ENCODE data around the gene PCA3. TPM values are rescaled to one million over a fixed set of nuclear protein-coding genes. Genes with fewer than 3 reads are reported as not detected.

PCA3 gene
- polyA plus RNA-seq, 2 of the 4 experiments (the other 2 are of a cell fraction): not detected

GRCh38 chr9:76827296-76828080, 63.2 kb downstream of the PCA3 start:
- POLR2A ChIA-PET: no interaction called here

GRCh38 chr9:76828447-76828846, 64.2 kb downstream of the PCA3 start:
- no peak overlapping the region for H3K4me3 ChIP-seq
- no peaks in the 10 kb centered on the region for H3K4me1 ChIP-seq
- POLR2A ChIA-PET: no interaction called here
- H3K4me2 ChIP-seq: no peak overlapping the region
- TF ChIP-seq JUNB (IDR thresholded peaks at IDR 0.05) (no peak), HES2 (IDR thresholded peaks at IDR 0.05) (no peak), FOSL2 (IDR thresholded peaks at IDR 0.05) (no peak), FOSL2 (CRISPR knock-in tag; IDR thresholded peaks at IDR 0.05) (no peak), JUN (IDR thresholded peaks at IDR 0.05) (no peak), NFE2L2 (conservative IDR thresholded peaks at IDR 0.05; ENCODE audit: low read length) (no peak), ZC3H11A (IDR thresholded peaks at IDR 0.05) (no peak), POLR2A (IDR thresholded peaks at IDR 0.05; ENCODE audit: low read length) (no peak), HOXA7 (CRISPR knock-in tag; IDR thresholded peaks at IDR 0.05) (no peak), E2F6 (IDR thresholded peaks at IDR 0.05; ENCODE audit: borderline replicate concordance, low read depth) (no peak), ESRRA (IDR thresholded peaks at IDR 0.05; ENCODE audit: borderline replicate concordance, low read length) (no peak), HEYL (CRISPR knock-in tag; IDR thresholded peaks at IDR 0.05) (no peak), HOXB5 (CRISPR knock-in tag; IDR thresholded peaks at IDR 0.05) (no peak), RFX5 (IDR thresholded peaks at IDR 0.05) (no peak), CTCF (IDR thresholded peaks at IDR 0.05) (no peak), GATA3 (IDR thresholded peaks at IDR 0.05; ENCODE audit: borderline replicate concordance) (no peak), ATOH8 (CRISPR knock-in tag; IDR thresholded peaks at IDR 0.05; ENCODE audit: low read depth) (no peak), CBX8 (IDR thresholded peaks at IDR 0.05) (no peak), EHF (CRISPR knock-in tag; IDR thresholded peaks at IDR 0.05) (no peak), CHD2 (IDR thresholded peaks at IDR 0.05; ENCODE audit: low read length, partially characterized antibody) (no peak)
- no peak for ATAC-seq
- H3K9me3 ChIP-seq: peaks cover 9% of the 10 kb centered on the region; the same call in 2 of the 3 replicates
- H3K27ac ChIP-seq: no peak overlapping the region
- CTCF ChIA-PET: interaction anchor here (1.9 kb wide), 1 partner anchor 159 kb away, joined by 7 read pairs; no protein-coding TSS in a partner anchor
- no peak for DNase-seq (ENCODE audit: low read depth in 1 of 2, low spot score in 1 of 2)
- FAIRE-seq: no peak
- 62% methylated on average over 3 of the region's 3 CpGs for WGBS (ENCODE audit: missing lambda C conversion rate)

More at GRCh38 chr9:76827296-76828080, 63.2 kb downstream of the PCA3 start:
- ATAC-seq: no peak
- no peak for DNase-seq (ENCODE audit: low read depth in 1 of 2, low spot score in 1 of 2)
- Histone ChIP-seq H3K4me3 (no peak overlapping the region), H3K4me2 (no peak overlapping the region), H3K4me1 (no peaks in the 10 kb centered on the region), H3K9me3 (peaks cover 9% of the 10 kb centered on the region; the same call in 2 of the 3 replicates), H3K27ac (no peak overlapping the region)
- no peak for TF ChIP-seq HOXA7 (CRISPR knock-in tag; IDR thresholded peaks at IDR 0.05)
- CTCF ChIA-PET: interaction anchor here (1.2 kb wide), 1 partner anchor 9 kb away, joined by 3 read pairs; no protein-coding TSS in a partner anchor
- 59% methylated on average over 9 of the region's 9 CpGs for WGBS (ENCODE audit: missing lambda C conversion rate)
- FAIRE-seq: no peak
